ENCODE results near the gene GPR137.

- TF ChIP-seq ZNF501 (tag by site-specific recombination; IDR thresholded peaks at IDR 0.05) (no peak), CTCF (tag by site-specific recombination; IDR thresholded peaks at IDR 0.05) (no peak), ZNF488 (tag by site-specific recombination; IDR thresholded peaks at IDR 0.05) (no peak), ZNF449 (tag by site-specific recombination; IDR thresholded peaks at IDR 0.05) (no peak), ZNF274 (IDR thresholded peaks at IDR 0.05; ENCODE audit: low read length) (no peak), ZNF274 (tag by site-specific recombination; IDR thresholded peaks at IDR 0.05; ENCODE audit: borderline replicate concordance) (no peak), TCF7L2 (IDR thresholded peaks at IDR 0.05; ENCODE audit: borderline replicate concordance, low read depth, low read length) (no peak), REST (tag by site-specific recombination; IDR thresholded peaks at IDR 0.05) (no peak), ZNF121 (tag by site-specific recombination; IDR thresholded peaks at IDR 0.05) (no peak), HOXA7 (CRISPR knock-in tag; IDR thresholded peaks at IDR 0.05; ENCODE audit: borderline replicate concordance) (no peak), YY1 (tag by site-specific recombination; IDR thresholded peaks at IDR 0.05) (no peak), KLF16 (tag by site-specific recombination; IDR thresholded peaks at IDR 0.05) (no peak)
These were observed 26.6 kb upstream of the GPR137 start for GRCh38 chr11:64258946-64259532.
